NCI-H146 treated with DMSO at 0.1 percent for 48 hours (cell line): ENCODE measurements around the gene CLEC2B.

ENCODE experiments used
- DNase-seq: peaks from one replicate; lab custom pipeline; 2025; ENCODE audit not compliant: unreplicated experiment; lab: John Stamatoyannopoulos, UW

Gene CLEC2B

GRCh38 chr12:9870286-9870866, 1.2 kb upstream of the CLEC2B start:
- no peak for DNase-seq

GRCh38 chr12:9868951-9869306, 225 bp downstream of the CLEC2B start:
- no peak for DNase-seq

DNA sequence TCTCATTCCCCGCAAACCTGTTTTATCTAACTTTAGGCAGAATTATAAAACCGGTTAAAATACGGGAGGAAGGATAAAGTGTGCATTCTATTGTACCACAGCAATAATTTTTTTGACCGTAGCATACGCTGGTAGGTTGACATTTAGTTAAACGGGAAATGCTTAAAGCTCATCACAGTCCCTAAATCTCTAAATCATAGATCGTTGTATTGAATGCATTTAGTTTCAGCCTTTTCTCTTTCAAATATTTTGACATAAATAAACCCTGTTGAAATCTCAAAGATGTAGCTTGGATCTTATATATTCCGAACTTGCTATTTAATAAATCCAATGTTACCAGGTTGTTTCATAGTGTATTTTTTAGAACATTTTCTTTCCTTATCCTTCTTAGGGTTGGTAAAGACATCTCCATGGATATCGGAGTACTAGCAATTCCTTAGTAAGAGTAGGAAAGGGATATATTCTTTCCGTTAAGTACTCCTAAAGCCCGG, 798 bp downstream of the CLEC2B start:
- DNase-seq: no peak

- DNase-seq: no peak
Observed at GRCh38 chr12:9867531-9867930, 1.6 kb downstream of the CLEC2B start.

GRCh38 chr12:9866860-9867269, 2.3 kb downstream of the CLEC2B start:
- DNase-seq: no peak

GRCh38 chr12:9864913-9865675, 4.1 kb downstream of the CLEC2B start:
- no peak for DNase-seq

GRCh38 chr12:9858135-9858534, 11.0 kb downstream of the CLEC2B start:
- no peak for DNase-seq

DNA sequence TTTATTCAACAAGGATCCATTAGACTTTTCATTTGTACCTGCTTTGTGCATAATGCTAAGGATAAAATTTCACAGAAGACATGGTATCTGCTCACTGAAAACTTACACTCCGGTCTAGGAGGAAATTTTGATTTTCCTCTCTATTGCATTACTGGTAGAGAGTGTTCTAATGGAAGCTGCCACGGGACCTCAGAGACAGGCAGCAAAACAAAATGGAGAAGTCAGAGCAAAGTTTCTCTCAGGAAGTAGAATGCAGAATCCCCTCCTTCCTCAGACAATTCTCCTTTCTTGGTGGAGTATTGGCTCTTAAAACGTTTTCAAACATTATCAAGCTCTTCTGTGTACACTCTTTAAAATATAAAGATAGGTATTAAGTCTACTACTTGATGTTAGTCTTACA, 12.3 kb downstream of the CLEC2B start:
- DNase-seq: no peak

GRCh38 chr12:9856151-9856550, 13.0 kb downstream of the CLEC2B start:
- DNase-seq: no peak

GRCh38 chr12:9851927-9852326, 17.2 kb downstream of the CLEC2B start:
- no peak for DNase-seq

DNA sequence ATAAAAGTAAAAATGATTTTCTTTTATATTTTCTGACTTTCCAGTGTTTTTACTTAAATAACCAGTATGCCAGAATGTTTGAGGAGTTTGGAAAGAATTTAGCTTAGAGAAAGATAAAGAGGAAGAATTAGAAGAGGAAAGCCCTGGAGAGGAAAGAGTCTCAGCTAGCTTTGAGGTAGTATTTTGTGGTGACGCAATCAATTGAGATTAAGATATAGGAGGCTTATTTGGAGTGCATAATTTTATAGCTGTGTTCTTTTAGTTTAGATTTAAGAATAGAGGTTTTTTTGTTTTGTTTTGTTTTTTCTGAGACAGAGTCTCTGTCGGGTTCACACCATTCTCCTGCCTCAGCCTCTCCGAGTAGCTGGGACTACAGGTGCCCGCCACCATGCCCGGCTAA, 18.1 kb downstream of the CLEC2B start:
- no peak for DNase-seq

GRCh38 chr12:9848899-9849298, 20.3 kb downstream of the CLEC2B start:
- no peak for DNase-seq

DNA sequence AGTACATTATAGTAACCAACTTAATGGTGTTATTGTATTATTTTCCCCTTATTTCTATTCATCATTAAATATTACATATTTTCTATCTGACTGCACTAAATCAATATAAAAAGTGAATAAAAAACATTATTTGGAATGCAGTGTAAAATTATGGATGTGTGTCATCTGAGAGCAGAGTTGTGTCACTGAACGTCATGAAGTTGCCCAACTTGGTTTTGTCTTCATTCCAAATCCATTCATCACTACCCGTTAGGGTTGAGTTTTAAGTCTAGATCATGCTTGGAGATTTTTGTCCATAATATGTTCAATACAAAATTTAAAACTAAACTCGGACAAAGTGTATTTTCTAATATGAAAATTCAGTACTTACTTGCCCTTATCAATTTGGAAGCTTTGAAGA, 25.7 kb downstream of the CLEC2B start:
- no peak for DNase-seq

DNA sequence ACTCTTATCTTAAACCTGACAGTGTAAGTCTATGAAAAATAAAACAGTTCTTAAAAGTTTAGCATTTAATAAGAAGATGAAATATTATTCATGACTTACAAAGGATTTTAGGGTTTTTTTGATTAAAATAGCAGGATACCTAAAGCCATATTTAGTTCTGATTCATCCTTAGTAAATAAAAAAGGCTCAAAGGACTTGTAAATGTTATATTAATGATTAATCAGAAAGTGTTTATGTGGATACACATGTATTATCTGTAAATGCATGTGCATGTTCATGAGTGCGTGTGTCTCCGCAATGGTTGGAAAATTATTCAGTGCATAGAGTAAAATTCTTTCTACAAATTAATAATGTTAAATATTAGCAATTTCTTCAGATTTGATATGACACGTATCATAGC, 37.4 kb downstream of the CLEC2B start:
- no peak for DNase-seq

DNA sequence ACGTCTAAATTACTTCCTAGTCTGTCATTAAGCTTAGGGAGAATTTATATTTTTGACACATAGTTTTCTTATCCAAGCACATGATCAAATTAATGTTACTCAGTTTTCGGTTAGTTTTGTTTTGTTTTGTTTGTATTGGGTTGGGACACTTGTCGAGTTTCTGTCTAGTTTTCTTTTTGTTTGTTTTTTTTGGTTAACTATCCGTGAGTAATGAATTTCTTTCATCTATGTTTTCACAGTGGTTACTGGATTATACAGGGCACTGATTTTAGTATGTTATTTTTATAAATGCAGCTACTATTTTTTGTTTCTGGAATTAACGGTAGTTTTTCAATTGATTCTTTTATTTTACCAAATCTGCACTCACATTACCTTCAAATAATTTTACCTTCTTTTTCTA, 39.2 kb downstream of the CLEC2B start:
- no peak for DNase-seq

DNA sequence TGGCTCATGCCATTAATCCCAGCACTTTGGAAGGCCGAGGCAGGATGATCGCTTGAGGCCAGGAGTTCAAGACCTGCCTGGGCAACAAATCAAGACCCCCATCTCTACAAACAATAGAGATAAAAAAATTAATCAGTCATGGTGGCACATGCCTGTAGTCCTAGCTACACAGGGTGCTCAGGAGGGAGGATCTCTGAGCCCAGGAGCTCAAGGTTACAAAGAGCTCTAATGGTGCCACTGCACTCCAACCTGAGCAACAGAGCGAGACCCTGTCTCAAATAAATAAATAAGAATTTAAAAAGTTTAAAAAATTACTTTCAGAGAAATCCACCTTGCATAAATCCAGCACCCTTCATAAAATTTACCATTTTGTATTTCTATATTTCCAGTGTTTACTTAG, 39.7 kb downstream of the CLEC2B start:
- DNase-seq: no peak

DNA sequence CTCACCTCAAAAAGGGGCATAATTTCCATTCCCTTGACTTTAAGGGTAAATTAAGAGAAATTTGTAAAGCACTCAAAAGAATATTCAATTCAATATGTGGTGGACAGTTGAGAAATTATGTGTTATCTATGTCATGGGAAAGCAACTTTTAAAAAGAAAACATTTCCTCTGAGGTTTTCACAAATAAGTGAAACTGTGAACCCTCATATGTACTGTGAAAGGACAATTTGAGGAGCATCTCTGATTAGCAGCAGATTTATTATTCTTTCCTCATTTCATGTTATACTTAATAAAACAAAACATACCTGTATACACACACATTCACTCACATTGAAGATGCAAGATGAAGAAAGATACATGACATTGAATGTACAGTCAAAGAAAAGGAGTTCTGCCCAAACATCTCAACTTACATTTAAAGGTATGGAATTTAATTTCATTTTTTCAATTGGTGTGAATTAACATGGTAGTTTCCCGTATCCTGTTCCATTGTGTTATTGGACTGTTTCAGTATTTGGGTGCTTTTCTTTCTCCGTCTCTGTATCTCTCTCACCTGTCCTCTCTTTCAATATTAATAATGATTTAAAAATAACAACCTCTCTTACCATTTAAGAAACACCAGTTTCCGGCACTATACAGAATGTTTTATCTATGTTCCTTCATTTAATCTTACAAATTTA, 41.8 kb downstream of the CLEC2B start, which contains the start of gene KLRF1:
Gene KLRF1, plus strand, starts transcription at position 273 of the 680 bp plus-strand sequence. Its CDS starts 64 bp downstream, at position 337.
- no peak for DNase-seq

DNA sequence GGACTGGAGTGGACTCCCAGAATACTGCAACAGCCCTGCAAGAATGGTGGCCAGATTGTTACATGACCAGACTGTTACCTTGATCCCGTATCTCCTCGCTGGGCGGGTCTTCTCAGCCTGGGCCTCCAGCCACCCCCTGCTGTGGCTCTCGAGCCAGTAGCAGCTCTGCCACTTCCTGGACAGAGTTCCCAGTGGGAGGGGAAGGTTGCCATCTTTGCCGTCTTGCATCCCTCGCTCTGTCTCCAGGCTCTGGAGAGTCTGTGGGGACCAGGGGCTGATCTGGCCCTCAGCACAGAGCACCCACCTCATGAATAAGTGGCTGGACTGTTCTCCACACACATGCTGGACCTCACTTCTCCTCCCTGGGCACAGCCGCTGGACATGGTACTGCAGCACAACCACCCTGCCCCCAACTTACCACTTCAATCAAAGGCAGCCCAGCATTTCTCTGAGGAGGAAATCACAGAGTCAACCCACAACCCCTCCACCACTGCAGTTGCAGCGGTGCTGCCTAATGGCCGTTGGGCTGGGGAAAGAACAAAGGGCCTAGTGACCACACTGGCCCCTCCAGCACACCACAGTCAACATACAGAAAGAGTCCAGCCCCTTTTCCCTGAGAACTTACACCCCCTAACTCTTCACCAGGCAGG, 48.7 kb downstream of the CLEC2B start:
- DNase-seq: no peak

GRCh38 chr12:9813821-9814798, 55.0 kb downstream of the CLEC2B start:
- no peak for DNase-seq

DNA sequence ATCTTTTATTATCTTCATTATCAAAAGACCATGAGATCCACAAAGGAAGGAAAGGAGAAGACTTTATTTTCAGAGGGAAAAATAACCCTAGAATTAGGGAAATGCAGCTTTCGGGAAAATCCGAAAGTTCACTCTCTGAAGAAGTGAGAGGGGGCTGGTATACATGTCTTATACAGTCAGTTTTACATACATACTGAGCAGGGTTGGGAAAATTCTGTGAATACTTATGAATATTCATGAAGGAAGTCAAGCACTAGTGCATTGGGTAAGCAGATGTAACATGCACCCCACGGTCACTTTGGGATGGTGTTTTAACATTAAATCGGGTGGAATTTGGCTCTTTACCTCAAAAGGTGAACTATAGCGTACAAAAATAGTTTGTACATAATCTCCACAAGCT, 57.5 kb downstream of the CLEC2B start:
- no peak for DNase-seq
